Stimulated activated CD8-positive, alpha-beta memory T cell treated with anti-CD3 and anti-CD28 coated beads, Interleukin-4, amount 100 ng/mL, for 4 hours (primary cell): ENCODE results near the gene OSER1.
"Not testable (repeated sequence)": the region's sequence is repeated elsewhere in the genome, so short reads cannot be mapped to it uniquely, and the experiment has no call there.

Experiments
- DNase-seq, 2 donors: peaks; one replicate each; pipeline ENCODE4 v3.0.0-alpha.2; 2020; ENCODE audit warnings: low read depth in 2 of 2, low spot score in 1 of 2

The OSER1 gene

DNA sequence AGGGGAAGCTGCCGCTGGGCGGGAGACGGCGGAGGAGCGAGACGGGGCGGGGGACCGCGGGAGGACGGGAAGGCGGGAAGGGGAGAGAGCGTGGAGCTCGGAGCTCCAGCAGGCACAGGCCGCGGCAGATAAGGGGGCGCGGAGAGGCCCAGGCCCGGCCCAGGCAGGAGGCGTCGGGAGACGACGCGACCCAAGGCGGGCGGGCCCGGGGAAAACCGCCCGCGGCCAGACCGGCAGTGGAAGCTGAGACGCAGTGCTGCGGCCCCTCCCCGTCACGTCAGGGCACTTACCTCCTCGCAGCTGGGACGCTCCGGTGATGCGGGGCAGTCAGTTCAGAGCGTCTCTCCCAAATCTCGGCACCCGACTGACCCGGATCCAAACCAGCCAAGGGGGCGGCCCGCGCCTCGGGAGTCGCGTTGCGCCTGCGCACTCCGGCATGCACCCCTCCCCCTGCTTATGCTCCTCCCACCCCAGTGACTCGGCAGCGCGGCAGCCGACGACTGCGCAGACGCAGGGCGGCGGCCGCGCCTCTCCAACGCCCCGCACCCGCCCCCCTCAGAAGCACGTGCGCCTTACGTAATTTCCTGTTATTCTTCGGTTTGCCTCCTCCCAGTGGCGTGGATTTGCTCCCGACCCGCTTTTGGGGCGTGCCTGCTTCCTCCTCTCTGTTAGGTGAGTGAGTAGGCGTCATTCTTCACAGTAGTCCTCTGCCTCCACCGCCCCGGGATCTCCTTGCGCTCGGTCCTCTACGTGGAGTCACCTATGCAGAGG, at the start of gene OSER1:
TSS of gene OSER1 (minus strand) at position 366 of the 771 bp plus-strand sequence. CDS start 3,814 bp downstream, outside the sequence.
- DNase-seq, result peak; percentile 93 to 95

DNA sequence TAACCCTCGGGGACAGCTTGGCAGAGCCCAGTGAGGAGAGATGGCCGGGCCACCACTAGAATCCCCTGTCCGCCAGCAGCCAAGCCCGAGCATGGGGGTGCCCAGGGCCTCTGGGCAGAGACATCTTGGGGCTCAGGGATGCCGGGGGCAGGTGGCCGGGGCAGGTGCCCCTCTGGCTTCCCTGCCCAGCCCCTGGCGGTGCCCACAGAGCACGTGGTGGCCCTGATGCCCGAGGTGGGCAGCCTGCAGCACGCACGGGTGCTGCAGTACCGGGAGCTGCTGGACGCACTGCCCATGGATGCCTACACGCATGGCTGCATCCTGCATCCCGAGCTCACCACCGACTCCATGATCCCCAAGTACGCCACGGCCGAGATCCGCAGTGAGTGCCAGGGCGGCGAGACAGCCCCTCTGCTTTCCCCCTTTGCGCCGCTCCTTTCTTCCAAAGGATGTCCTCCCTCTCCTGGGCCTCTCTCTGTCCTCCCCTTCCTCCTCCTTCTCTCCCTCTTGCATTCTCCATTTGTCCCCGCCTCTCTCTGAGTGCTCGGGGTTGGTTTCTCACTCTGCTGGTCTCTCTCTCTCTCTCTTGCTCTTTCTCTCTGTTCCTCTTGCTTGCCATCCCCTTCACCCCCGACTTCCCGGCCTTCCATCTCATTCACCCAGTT, 47.8 kb upstream of the OSER1 start:
- no peak for DNase-seq

DNA sequence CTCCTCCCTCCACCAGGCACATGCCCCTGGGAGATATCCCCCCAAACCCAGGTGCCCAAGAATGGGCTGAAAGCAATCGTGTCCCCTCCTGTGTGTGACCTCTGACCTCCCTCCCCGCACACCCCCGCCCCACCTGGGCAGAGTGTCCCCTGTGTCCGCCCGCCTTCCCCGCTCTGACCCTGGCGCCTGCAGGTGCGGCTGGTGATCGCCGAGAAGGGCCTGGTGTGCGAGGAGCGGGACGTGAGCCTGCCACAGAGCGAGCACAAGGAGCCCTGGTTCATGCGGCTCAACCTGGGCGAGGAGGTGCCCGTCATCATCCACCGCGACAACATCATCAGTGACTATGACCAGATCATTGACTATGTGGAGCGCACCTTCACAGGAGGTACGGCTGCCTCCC, 46.4 kb upstream of the OSER1 start:
- DNase-seq, result no peak

GRCh38 chr20:44255942-44256341, 45.4 kb upstream of the OSER1 start:
- no peak for DNase-seq

DNA sequence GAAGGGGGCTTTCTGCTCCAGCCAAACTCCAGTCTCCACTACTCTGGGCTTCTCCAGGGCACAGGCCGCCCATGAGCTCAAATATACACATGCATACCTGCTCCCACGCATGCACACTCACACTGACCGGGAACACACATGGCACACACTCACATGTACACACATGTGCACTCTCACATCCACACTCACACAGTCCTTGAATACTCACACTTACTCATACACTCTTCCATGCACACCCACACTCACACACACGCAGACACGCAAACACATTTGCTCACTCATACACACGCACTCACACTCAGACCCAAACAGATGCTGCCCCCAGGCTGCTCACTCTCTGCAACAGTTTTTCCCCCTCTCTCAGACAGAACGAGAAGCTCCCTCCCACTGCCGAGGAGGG, 43.5 kb upstream of the OSER1 start:
- DNase-seq, result no peak

- DNase-seq, result no peak
Measured at GRCh38 chr20:44253528-44253927, 43.0 kb upstream of the OSER1 start.

GRCh38 chr20:44251284-44251683, 40.7 kb upstream of the OSER1 start:
- DNase-seq, result no peak

DNA sequence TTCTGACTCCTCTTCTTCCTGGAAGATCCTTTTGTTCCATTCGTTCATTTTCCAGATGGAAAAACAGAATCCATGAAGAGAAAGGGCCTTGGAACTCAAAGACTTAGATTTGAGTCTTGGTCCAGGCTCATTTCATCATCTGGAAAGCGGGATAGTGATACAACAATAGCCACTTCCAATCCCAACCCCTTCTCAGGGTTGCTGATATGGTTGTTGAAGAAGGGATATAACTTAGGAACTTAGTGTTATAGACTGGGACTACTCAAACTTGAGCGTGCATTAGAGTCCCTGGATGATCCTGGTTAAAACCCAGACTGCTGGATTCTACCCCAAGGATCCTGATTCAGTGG, 37.8 kb upstream of the OSER1 start:
- no peak for DNase-seq

DNA sequence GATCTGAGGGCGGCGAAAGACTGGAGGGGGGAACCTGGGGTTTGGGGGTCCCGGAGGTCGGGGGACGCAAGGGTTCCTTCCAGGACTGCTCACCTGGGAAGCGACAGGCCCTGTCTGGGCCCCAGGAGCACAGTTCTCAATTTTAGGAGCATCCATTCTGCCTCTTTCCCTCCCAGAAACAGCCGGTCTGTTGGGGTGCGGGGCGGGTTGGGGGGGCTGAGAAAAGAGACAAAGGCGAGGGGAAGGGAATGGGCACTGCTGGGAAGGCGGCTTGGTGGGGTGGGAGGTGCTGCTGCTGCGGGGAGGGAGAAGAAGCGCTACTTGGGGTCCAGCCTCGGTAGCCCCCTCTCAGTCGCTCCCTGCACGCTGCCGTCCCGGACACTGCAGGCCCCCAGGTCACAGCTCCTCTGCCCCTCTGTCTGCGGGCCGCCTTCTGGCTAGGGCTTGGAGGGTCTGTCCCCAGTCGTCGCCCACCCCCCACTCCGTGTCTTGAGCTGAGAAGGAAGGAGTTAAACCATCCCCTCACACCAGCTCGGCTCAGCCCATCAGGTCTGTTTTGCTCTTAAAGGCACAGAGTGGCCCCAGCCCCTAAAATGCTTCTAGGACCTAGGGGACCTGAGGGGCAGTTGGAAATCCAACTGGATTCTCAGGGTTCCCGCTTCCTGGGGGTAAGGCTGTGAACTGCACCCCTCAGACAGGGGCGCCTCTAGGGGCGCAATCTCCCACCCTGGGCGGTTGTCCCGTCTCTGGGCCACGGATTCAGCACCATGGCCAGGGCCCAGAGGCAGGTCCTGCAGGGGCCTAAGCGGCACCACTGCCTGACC, 37.2 kb upstream of the OSER1 start:
- no peak for DNase-seq

- DNase-seq, result no peak
Measured at GRCh38 chr20:44247131-44247571, 36.6 kb upstream of the OSER1 start, which contains the start of gene GDAP1L1. TSS of gene GDAP1L1 (plus strand) at chr20:44247308. CDS start at chr20:44247335, 27 bp downstream.

DNA sequence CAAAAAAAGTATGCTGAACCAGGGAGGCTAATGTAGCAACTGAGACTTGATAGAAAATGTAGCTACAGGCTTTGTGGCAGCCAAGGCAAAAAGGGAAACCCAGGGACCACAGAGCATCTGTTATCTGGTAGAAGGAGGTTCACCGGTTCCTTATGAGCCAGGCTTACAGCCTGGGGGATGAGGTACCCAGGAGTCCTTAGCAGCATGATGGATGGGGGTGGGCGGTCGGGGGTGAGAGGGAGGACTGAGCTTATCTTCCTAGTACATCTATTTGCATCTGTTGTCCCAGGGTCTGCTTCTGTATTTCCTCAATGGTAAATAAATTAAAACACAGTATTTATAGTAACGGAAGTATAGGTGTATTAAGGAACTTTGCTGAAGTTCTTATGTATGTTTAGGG, 35.4 kb upstream of the OSER1 start:
- DNase-seq, result no peak

GRCh38 chr20:44241796-44242195, 31.2 kb upstream of the OSER1 start:
- DNase-seq, result no peak

- not testable (repeated sequence) for DNase-seq
Measured at GRCh38 chr20:44236840-44237239, 26.3 kb upstream of the OSER1 start.

DNA sequence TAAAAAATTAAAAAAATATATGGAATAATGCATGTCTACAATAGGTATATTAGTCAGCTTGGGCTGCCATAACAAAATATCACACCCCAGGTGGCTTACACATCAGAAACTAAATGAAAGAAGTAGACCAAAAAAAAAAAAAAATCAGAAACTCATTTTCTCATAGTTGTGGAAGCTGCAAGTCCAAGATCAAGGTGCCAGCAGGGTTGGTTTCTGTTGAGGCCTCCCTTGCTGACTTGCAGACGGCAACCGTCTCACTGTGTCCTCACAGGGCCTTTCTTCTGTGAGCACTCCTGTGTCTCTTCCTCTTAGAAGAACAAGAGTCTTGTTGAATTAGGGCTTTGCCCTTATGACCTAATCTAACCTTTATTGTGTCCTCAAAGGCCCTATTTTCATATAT, 25.1 kb upstream of the OSER1 start:
- DNase-seq, result no peak

GRCh38 chr20:44234566-44235317, 24.2 kb upstream of the OSER1 start:
- no peak for DNase-seq

- DNase-seq, result no peak
Measured at GRCh38 chr20:44233436-44234016, 23.0 kb upstream of the OSER1 start.

- DNase-seq, result not testable (repeated sequence)
Measured at GRCh38 chr20:44232469-44232856, 21.9 kb upstream of the OSER1 start.

- DNase-seq, result no peak
Measured at GRCh38 chr20:44231713-44232468, 21.3 kb upstream of the OSER1 start.

- DNase-seq, result no peak
Measured at GRCh38 chr20:44231193-44231592, 20.6 kb upstream of the OSER1 start.
